ENCODE measurements around the gene TSPAN4. TPM values are rescaled to one million over a fixed set of nuclear protein-coding genes. Genes with fewer than 3 reads are reported as not detected.
A peak's percentile ranks its signal among the peaks of the same experiment; 100 is the strongest.

TSPAN4 gene
- total and polyA plus RNA-seq, 9 of the 15 experiments (the other 6 are each of a cell fraction or from before 2014, with no cell fraction given): 0.07 to 31.0 (median 15.7) TPM

GRCh38 chr11:910589-911030, 68.0 kb downstream of the TSPAN4 start, which contains the start of gene CHID1 (continued):
- TF ChIP-seq, protein P1, sequence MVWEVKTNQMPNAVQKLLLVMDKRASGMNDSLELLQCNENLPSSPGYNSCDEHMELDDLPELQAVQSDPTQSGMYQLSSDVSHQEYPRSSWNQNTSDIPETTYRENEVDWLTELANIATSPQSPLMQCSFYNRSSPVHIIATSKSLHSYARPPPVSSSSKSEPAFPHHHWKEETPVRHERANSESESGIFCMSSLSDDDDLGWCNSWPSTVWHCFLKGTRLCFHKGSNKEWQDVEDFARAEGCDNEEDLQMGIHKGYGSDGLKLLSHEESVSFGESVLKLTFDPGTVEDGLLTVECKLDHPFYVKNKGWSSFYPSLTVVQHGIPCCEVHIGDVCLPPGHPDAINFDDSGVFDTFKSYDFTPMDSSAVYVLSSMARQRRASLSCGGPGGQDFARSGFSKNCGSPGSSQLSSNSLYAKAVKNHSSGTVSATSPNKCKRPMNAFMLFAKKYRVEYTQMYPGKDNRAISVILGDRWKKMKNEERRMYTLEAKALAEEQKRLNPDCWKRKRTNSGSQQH (CRISPR knock-in tag; IDR thresholded peaks at IDR 0.05): peak; percentile 69; the same call in 1 of the 2 replicates
- TF ChIP-seq ATF7 (IDR thresholded peaks at IDR 0.05) (no peak), ZNF184 (CRISPR knock-in tag; IDR thresholded peaks at IDR 0.05) (no peak), RBM34 (IDR thresholded peaks at IDR 0.05; ENCODE audit: borderline replicate concordance, insufficient read depth, low read length) (no peak), RBFOX2 (IDR thresholded peaks at IDR 0.05; ENCODE audit: low read depth, low read length) (peak; percentile 32; the same call in 1 of the 2 replicates), ZNF354B (CRISPR knock-in tag; IDR thresholded peaks at IDR 0.05) (no peak), SMAD4 (CRISPR knock-in tag; conservative IDR thresholded peaks at IDR 0.05) (0 out of 2 replicates have a peak, but pooled peaks have one; percentile 52), TEAD4 (IDR thresholded peaks at IDR 0.05; ENCODE audit: low read length) (0 out of 2 replicates have a peak, but pooled peaks have one; percentile 3), TEAD4 (CRISPR knock-in tag; IDR thresholded peaks at IDR 0.05; ENCODE audit: borderline replicate concordance) (no peak), BRCA1 (IDR thresholded peaks at IDR 0.05) (no peak), BRCA1 (CRISPR knock-in tag; IDR thresholded peaks at IDR 0.05) (0 out of 2 replicates have a peak, but pooled peaks have one; percentile 14), TAL1 (IDR thresholded peaks at IDR 0.05) (no peak), ZBTB7A (IDR thresholded peaks at IDR 0.05; ENCODE audit: borderline replicate concordance, control insufficient read depth, low read depth, low read length) (peak; percentile 80; the same call in 1 of the 2 replicates), FOXK2 (conservative IDR thresholded peaks at IDR 0.05 in 1 of 2, IDR thresholded peaks at IDR 0.05 in 1 of 2; ENCODE audit: low read depth in 2 of 2) (no peak), BCOR (IDR thresholded peaks at IDR 0.05) (0 out of 2 replicates have a peak, but pooled peaks have one; percentile 30), CSDE1 (IDR thresholded peaks at IDR 0.05) (no peak), PHF21A (IDR thresholded peaks at IDR 0.05; ENCODE audit: borderline replicate concordance, low read depth) (no peak), HMG20B (CRISPR knock-in tag; IDR thresholded peaks at IDR 0.05) (no peak), ZNF395 (CRISPR knock-in tag; IDR thresholded peaks at IDR 0.05) (no peak), MTA3 (IDR thresholded peaks at IDR 0.05; ENCODE audit: borderline replicate concordance) (no peak), RUNX1 (IDR thresholded peaks at IDR 0.05; ENCODE audit: low read depth) (0 out of 2 replicates have a peak, but pooled peaks have one; percentile 42), SIN3B (IDR thresholded peaks at IDR 0.05; ENCODE audit: low read depth) (peak; percentile 85), EP300 (IDR thresholded peaks at IDR 0.05; ENCODE audit: low read length) (no peak), BRF2 (IDR thresholded peaks at IDR 0.05; ENCODE audit: borderline replicate concordance, insufficient read depth, insufficient read length) (no peak)
- TF ChIP-seq, protein P2, sequence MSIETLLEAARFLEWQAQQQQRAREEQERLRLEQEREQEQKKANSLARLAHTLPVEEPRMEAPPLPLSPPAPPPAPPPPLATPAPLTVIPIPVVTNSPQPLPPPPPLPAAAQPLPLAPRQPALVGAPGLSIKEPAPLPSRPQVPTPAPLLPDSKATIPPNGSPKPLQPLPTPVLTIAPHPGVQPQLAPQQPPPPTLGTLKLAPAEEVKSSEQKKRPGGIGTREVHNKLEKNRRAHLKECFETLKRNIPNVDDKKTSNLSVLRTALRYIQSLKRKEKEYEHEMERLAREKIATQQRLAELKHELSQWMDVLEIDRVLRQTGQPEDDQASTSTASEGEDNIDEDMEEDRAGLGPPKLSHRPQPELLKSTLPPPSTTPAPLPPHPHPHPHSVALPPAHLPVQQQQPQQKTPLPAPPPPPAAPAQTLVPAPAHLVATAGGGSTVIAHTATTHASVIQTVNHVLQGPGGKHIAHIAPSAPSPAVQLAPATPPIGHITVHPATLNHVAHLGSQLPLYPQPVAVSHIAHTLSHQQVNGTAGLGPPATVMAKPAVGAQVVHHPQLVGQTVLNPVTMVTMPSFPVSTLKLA (conservative IDR thresholded peaks at IDR 0.05): peak in 1 of 2 experiments; percentile 88; a peak in 3 of 4 replicates

Data from K562 (cell line).